Gastroesophageal sphincter (tissue), 4 donors: ENCODE results near the gene WRNIP1. TPM values are rescaled to one million over a fixed set of nuclear protein-coding genes. Genes with fewer than 3 reads are reported as not detected.

Source experiments
- ATAC-seq: fragments of 150-250 bp; one replicate; pipeline ENCODE4 v1.9.1; 2016; ENCODE audit warnings: mild to moderate bottlenecking, moderate library complexity
- H3K27ac ChIP-seq, 4 donors: fragments of 200-600 bp; sonication (generic) in 3 of 4; 1 replicate in 3 of 4; 2 replicates in 1 of 4; pipeline ENCODE4 v1.5.1; 2016 to 2019
- H3K27me3 ChIP-seq: fragments of 200-600 bp; sonication (generic); one replicate; pipeline ENCODE4 v1.5.1; 2019
- H3K36me3 ChIP-seq, 2 donors: fragments of 200-600 bp; sonication (generic); one replicate each; pipeline ENCODE4 v1.5.1; 2019; ENCODE audit warnings: control low read depth in 1 of 2
- H3K4me1 ChIP-seq, 3 donors: fragments of 200-600 bp; sonication (generic); 1 replicate in 2 of 3; 2 replicates in 1 of 3; pipeline ENCODE4 v1.5.1; 2016 to 2019; ENCODE audit warnings: control low read depth in 2 of 3
- H3K4me3 ChIP-seq, 2 donors: fragments of 200-600 bp; sonication (generic); one replicate each; pipeline ENCODE4 v1.5.1; 2019; ENCODE audit warnings: mild to moderate bottlenecking in 1 of 2, moderate library complexity in 1 of 2
- H3K9me3 ChIP-seq, 3 donors: fragments of 200-600 bp; sonication (generic); one replicate each; pipeline ENCODE4 v1.5.1; 2017 to 2019; ENCODE audit warnings: control low read depth in 2 of 3
- CTCF ChIP-seq, 4 experiments: fragments of 200-600 bp in 2 of 4; fragments of 450-650 bp in 2 of 4; sonication (generic) in 1 of 4; IDR thresholded peaks; one replicate each; pipeline ENCODE4 v1.5.1; 2017 to 2019; ENCODE audit warnings: antibody characterized with exemption in 4 of 4, mild to moderate bottlenecking in 2 of 4, moderate library complexity in 2 of 4
- EP300 ChIP-seq: sonication (generic); formaldehyde crosslinking; IDR thresholded peaks from one replicate; pipeline ENCODE4 v1.6.1; 2017; ENCODE audit warnings: antibody characterized with exemption, mild to moderate bottlenecking
- POLR2A ChIP-seq, 2 donors: fragments of 450-650 bp; IDR thresholded peaks; one replicate each; pipeline ENCODE4 v1.6.1; 2017; ENCODE audit warnings: antibody characterized with exemption in 2 of 2, mild to moderate bottlenecking in 2 of 2, moderate library complexity in 1 of 2
- POLR2AphosphoS5 ChIP-seq: sonication (generic); formaldehyde crosslinking; IDR thresholded peaks from one replicate; pipeline ENCODE4 v1.6.1; 2017; ENCODE audit warnings: antibody characterized with exemption
- WGBS, 2 donors: methylation state at CpG; one replicate each; pipeline ENCODE4 v1.1.5; 2018; ENCODE audit warnings: low coverage in 1 of 2; 5-methylcytosine and 5-hydroxymethylcytosine counted together
- total RNA-seq, 4 donors: library from RNA; depleted of rRNA; stranded (reverse); fragments of >200 nt; gene quantifications; one replicate each; pipeline ENCODE4 v1.1.0, GENCODE V29; 2016

WRNIP1 gene
- total RNA-seq, 4 donors from 2014 or later: 48.1 to 66.1 (median 57.1) TPM

GRCh38 chr6:2783188-2783963 is 18.2 kb downstream of the WRNIP1 start:
- H3K27ac ChIP-seq: no peak overlapping the region
- H3K9me3 ChIP-seq: no peaks in the 10 kb centered on the region
- no peak for ATAC-seq
- no peaks in the 10 kb centered on the region for H3K27me3 ChIP-seq
- peaks cover 0 to 4% (median 0%) of the 10 kb centered on the region in 3 donors for H3K4me1 ChIP-seq
- no peak overlapping the region for H3K4me3 ChIP-seq
- peaks cover 0 to 82% of the 10 kb centered on the region in 2 donors for H3K36me3 ChIP-seq
- TF ChIP-seq CTCF (IDR thresholded peaks at IDR 0.05) (no peak), POLR2AphosphoS5 (no peak), EP300 (no peak), POLR2A (IDR thresholded peaks at IDR 0.05) (no peak)
- WGBS, 2 donors: 41 to 87% methylated on average over 8 to 9 of the region's 19 CpGs

- TF ChIP-seq POLR2A (IDR thresholded peaks at IDR 0.05): no peak
- TF ChIP-seq EP300: no peak
- TF ChIP-seq CTCF (IDR thresholded peaks at IDR 0.05): no peak
- TF ChIP-seq POLR2AphosphoS5: no peak
- H3K4me1 ChIP-seq: peaks cover 0 to 2% (median 0%) of the 10 kb centered on the region in 3 donors
- H3K4me3 ChIP-seq: no peak overlapping the region
- H3K9me3 ChIP-seq: no peaks in the 10 kb centered on the region
- ATAC-seq: no peak
- H3K27me3 ChIP-seq: no peaks in the 10 kb centered on the region
- WGBS, 2 donors: 87 to 92% methylated on average over 4 to 5 of the region's 5 CpGs
- H3K27ac ChIP-seq: no peak overlapping the region
- peaks cover 0 to 75% of the 10 kb centered on the region in 2 donors for H3K36me3 ChIP-seq
These were observed 18.9 kb downstream of the WRNIP1 start for GRCh38 chr6:2784061-2784460.

- 85% methylated on average over 2 to 4 of the region's 7 CpGs for WGBS, 2 donors
- no peak for ATAC-seq
- no peak for TF ChIP-seq POLR2A (IDR thresholded peaks at IDR 0.05)
- TF ChIP-seq CTCF (IDR thresholded peaks at IDR 0.05): no peak
- no peak for TF ChIP-seq EP300
- no peak for TF ChIP-seq POLR2AphosphoS5
- no peak overlapping the region for H3K27ac ChIP-seq
- H3K4me1 ChIP-seq: peaks cover 0 to 10% (median 0%) of the 10 kb centered on the region in 3 donors
- no peaks in the 10 kb centered on the region for H3K9me3 ChIP-seq
- H3K27me3 ChIP-seq: no peaks in the 10 kb centered on the region
- H3K36me3 ChIP-seq: peaks cover 0 to 68% of the 10 kb centered on the region in 2 donors
- H3K4me3 ChIP-seq: no peak overlapping the region
These were observed 19.7 kb downstream of the WRNIP1 start for GRCh38 chr6:2784930-2785329.

GRCh38 chr6:2786269-2786668 is 21.1 kb downstream of the WRNIP1 start:
- ATAC-seq: no peak
- H3K4me1 ChIP-seq: peaks cover 0 to 24% (median 4%) of the 10 kb centered on the region in 3 donors
- peaks cover 0 to 55% of the 10 kb centered on the region in 2 donors for H3K36me3 ChIP-seq
- WGBS, 2 donors: 52 to 83% methylated on average over 4 of the region's 4 CpGs
- H3K9me3 ChIP-seq: no peaks in the 10 kb centered on the region
- no peak overlapping the region for H3K27ac ChIP-seq
- no peak overlapping the region for H3K4me3 ChIP-seq
- no peaks in the 10 kb centered on the region for H3K27me3 ChIP-seq
- TF ChIP-seq CTCF (IDR thresholded peaks at IDR 0.05) (no peak), POLR2A (IDR thresholded peaks at IDR 0.05) (no peak), POLR2AphosphoS5 (no peak), EP300 (no peak)
